Measurements from ENCODE around the gene CTNNA3.

CTNNA3 gene

DNA sequence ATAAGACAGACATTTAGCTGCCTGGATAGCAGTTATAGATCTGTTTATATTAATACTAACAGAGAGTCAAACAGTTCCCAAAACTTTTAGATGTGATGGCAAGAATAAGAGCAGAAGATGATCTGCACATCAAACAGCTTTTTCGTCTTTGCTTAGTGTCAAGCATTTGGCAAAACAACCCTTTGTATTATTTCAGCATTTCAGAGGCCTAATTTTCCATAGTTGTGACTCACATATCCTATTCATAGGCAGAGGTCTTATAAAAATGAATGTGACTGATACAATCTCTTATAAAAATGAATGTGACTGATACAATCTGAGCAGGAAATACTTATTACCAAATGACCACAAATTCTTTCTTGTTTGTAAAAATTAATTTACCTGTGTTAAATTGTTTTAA is 699.0 kb downstream of the CTNNA3 start:
- no peak for DNase-seq

DNA sequence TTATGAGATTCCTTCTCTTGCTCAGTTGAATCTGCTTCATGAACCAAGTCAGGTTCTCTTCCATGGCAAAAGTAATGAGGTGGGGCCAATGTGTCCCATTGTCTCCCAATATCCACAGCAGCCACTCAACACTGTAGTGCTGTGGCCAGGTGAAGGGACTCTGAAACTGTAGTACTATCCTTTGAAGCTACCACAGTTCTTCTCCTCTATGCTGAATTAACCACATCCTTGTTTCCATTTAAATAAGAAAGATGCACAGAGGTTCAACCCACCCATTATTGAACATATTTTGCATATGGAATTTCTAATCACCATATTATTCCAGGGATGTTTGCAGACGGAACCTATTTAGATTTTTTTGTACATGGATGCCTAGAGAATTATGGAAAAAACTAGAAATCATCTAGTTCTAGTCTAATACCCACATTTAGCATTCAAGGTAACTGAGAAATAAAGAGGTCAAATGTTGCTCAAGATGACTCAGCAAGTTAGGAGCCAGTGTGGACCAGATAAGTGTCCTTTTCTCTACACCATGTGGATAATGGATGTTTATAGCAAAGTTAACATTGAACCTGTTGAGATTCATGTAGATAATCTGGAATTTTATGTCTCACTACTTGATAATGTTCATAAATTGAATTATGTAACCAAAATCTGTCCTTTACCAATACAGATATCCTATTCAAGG is 705.7 kb downstream of the CTNNA3 start:
- DNase-seq: no peak

DNA sequence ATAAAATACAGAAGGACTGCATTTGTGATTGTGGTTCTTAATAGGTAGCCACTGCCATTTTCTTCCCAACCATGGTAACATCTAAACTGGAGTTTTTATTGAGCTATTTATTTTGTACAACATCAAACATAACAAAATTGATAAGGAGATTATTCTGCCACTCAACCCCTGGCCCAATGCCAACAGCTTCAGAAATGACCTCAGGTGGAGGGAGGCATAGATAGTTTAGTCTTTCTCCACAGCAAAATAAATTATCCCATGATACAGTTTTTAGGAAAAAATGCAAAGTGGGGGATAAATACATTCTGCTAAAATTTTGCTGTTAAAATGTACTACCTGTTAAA is 712.5 kb downstream of the CTNNA3 start:
- DNase-seq: peak; percentile 10

DNA sequence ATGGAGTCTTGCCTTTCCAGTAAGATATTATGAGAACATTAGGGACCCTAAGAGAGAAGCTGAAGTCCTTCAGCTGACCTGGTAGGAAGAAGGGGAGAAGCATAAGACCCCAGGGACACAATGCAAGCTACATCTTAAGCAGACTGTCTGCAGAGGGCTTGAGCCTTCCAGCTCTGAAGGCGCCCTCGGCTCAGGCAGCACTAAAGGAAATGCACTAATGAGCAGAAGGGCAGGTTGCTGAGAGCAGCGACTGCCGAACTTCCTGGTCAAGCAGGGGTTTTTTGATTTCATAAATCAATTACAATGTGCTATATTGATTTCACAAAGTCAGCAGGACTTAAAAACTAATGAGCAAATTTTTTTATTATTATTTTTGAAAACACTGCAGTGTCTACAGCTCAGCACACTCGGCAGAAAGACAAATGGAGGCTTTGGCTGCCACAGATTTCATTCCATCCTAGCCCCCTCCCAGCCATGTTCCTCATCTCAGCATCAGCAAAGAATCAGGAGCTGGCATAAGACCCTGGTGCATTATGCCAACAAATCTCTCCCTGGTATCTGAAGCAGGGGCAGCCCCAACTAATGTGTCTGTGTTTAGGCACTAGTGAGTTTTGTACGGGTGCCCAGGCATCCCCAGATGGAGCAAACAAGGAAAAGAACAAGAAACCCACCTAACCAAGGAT is 713.1 kb downstream of the CTNNA3 start:
- no peak for DNase-seq

DNA sequence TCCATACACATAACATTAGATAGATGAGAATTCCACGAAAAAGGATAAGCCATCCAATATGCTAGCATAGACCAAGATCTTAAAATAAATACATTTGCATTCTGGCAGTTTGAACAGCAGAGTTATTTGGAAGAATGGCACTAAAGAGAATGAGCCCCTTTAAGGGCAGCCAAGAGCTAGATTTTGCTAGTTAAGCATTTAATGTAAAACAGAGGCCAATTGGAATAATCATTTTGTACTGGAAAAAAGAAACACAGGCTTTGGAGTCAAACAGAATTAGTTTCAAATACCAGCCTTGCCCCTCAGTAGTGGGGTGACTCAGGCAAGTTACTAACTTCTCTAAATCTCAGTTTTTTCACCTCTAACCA is 714.0 kb downstream of the CTNNA3 start:
- no peak for DNase-seq

DNA sequence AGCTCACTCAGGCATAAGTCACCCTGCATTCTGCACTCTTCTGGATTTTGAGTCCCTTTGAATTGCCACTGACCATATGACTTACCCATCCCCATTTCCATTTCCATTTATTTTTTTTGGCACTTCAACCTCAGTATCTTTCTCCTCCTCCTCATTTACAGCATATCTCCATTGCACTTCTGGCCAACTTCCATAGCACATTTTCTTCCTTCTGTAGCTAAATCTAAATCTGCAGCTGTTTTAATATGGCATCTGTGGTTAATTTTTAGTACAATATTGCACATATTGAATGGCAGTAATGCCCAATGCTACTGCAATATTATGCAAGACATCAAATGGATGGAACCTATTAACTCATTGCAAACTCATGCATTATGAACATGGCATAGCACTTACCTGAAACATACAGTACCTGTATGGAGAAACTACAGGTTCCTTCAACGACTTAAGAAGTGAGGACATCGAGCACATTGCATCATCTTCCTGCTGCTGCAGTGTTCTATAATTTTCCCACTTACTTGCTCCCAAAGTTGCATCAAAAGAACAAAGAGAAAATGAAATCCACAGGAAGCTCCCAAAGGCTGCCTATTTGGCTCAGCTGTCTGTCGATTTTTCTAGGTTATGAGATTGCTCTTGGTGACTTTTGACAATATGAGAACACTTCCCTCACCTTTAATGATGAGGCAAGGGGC is 714.5 kb downstream of the CTNNA3 start:
- no peak for DNase-seq

DNA sequence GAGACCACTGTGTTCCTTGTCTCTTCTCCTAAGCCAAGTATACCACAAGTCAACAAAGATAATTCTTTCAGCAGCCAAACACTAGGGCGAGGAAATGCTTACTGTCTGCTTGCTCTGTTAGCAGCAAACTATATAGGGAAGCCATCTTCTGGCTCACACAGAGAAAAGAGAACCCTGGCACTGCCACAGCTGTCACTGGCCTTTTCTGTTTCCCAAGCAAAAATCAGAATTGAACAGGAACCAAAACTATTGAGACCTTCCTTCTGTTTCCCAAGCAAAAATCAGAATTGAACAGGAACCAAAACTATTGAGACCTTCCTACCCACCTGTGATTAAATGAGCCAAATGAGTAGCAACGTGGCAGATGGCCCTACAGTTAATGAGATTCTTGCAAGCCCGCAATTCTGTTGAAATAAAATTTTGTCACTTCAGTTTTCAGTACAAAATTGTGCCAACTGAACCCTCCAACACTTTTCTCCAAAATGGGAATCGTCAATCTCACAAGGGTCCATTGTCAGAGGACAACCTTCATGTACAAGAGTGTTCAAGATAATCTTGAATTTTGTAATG is 715.7 kb downstream of the CTNNA3 start:
- no peak for DNase-seq

DNA sequence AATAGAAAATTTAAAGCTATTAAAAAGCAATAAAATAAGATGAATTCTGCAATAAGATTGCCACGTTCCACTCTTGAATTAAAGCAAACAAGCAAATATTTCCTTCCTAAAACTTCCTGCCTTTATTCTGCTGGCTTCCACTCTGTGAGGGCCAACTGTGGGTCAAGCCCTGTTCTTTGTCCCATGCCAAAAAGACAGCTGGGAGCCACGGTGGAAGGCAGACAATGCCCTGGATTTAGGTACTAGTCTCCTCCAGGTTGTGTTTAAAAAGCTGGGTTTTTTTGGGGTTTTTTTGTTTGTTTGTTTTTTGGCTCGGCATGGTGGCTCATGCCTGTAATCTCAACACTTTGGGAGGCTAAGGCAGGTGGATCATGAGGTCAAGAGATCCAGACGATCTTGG is 731.0 kb downstream of the CTNNA3 start:
- DNase-seq: no peak

DNA sequence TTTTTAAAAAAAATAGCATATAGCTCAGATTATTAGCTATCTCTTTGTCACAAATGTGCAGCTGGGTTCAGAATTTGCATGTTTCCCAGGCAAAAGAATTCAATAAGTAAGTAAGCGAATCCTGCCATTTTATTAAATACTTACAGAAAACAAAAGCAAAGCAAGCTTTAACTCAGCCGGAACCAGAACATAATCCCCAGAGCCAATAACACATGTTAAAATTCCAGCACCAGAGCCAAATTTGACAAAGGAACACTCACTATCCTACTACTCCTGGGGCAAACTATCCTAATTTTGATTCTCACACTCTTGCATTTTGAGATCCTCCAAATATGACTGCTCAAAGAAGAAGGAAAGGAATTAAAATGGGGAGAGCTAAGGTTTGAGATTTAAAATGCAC is 737.5 kb downstream of the CTNNA3 start:
- no peak for DNase-seq

DNA sequence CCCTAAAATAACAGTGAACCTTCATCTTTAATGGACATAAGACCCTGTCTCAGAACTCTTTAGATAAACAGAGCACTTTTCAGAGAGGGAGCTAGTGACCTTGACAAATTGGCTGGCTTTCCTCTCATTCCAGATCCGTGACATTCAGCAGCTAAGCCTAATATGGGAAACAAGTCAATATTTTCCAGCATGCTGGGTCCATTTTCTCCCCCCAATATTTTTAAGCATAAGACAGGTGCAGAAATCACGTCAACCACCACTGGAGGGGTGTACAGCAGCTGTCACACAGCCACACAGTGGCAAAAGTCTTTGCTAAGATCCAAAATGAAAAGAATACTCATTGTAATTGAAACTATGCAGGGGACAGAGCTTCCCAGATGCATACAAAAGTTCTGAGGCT is 744.1 kb downstream of the CTNNA3 start:
- DNase-seq: no peak

DNA sequence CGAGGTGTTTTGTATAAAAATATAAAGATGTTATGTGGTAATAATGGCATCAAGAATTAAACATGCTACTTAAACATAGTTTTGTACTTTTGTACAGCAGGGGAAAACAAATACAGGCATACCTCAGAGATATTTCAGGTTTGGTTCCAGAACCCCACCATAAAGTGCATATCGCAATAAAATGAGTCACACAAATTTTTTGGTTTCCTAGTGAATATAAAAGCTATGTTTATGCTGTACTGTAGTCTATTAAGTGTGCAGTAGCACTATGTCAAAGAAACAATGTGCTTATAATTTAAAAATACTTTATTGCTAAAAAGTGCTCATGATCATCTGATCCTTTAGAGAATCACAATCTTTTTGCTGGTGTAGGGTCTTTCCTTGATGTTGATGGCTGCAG is 752.4 kb downstream of the CTNNA3 start:
- no peak for DNase-seq

DNA sequence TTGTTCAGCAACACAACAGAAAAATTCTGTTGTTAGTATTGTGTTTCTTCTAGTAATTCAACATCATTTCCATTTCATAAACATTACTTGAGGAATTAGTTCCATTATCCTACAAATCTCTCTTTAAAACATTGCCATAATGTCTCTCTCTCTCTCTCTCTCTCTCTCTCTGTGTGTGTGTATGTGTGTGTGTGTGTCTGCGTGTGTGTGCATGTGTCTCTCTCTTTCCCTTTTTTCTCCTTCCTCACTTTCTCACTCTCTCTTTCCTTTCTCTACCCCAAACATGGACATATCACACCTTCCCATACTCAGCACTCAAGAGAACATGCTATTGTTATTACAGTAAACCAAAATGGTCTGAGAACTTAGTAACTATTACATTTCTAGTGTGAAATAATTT is 753.6 kb downstream of the CTNNA3 start:
- DNase-seq: no peak

DNA sequence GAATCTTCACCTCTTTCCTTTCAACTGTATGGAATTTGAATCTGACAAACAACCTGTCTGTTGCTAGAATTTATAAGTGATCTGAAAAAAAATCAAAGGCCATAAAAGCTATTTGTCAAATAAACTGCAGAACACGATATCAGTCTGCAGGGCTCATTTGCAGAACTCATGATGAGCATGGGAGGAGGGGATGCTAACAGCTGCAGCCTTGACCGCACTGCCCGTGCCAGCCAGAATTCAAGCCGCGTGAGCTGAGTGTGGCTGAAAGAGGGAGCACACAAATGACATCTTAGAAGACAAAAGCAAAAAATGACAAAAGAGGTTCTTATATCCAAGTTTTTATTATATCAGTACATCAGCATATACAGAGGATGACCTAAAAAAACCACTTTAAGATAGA is 754.5 kb downstream of the CTNNA3 start:
- peak; percentile 2 for DNase-seq

DNA sequence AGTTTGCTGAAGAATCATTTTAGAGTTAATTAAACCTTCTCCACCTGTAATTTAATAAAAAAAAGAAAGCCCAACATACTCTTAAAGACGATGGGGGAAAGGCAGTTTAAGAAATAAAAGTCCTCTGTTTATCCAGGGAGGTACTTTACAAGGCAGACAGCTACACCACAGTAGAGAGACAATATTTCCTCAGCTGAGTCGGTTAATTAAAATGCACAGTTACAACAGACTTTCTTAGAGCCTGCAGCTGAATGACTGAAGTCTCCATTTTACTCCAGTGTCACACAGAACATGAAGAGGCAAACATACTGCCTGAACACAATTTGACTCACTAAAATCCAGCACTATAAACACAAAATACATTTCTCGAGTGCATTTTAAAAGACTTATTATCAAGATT is 755.0 kb downstream of the CTNNA3 start:
- DNase-seq: no peak

DNA sequence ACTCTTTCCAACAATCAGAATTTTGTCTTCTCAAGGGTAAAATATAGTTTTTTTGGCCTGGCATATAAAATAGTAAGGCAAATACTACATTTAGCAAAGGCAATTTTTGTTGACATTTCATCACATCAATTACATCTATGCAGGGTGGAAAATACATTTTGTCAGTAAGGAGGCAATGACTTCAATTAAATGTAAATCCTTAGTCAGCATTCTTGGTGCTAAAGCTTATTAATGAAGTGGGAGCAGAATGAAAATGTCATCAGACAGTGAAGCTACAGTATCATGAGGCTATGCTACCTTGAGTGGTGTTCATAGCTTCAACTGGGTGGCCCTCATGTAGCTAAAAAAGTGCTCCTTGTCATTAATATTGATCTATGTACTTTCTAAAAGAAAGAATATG is 761.3 kb downstream of the CTNNA3 start:
- DNase-seq: no peak

DNA sequence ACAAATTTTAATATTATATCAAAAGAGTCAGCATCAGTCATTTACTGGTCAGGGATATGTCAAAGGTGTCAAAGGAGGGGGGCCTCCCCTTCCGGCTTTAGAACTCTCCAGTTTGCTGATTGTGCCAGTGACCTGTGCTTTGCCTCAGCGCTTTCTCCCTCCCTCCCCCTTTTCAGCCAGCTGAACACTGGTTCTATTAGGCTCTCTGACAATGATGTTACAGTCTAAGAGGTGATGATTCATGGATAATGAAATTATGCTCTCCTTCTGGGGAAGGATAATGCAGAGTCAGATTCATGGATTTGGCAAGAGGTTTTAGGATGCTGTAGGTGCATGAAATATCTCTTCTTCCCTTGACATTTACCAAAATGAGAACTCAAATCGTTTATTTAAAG is 764.0 kb downstream of the CTNNA3 start:
- DNase-seq: no peak

DNA sequence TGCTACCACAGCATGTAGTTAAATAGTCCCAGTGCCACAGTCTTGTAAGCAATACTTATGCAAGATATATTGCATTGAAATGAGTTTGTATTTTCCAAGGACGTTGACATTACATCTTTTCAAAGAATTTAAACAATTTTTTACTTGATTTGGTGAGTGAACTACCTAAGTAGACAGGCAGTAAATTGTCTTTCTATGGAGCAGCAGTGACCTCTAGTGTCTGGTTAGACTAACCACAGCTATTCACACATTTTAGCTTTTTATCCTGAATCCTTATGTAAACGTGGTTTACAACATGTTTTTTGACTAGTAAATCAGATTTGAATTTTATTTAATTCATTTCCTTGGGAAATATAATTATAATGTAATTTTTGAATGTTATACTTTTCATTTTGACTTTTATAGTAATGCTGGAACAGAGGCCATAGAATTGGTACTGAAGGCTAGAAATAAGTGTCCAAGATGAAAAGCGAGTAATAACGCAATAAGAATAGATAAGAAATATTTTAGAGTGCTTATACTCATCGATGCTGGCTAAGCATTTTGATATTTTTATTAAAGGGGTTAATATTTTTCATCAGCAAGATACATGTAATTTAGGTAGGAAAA is 764.6 kb downstream of the CTNNA3 start:
- DNase-seq: peak; percentile 64

DNA sequence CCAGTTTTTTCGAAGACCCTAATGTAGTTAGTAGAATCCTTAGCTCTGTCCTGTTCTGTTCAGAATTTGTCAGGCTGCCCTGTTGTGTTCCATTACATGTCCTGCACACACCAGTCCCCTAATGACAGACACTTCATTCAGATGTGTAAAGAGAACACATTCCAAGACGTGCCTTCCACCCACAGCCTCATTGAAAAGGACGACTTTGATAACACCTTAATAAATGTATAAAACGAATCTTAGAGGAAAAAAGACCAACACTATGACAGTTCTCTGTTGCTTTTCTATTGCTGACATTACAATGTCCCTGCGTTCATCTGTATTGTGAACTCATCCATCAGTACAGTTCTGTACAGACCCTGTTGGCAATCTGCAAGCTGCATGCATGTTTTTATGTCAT is 766.6 kb downstream of the CTNNA3 start:
- DNase-seq: no peak

DNA sequence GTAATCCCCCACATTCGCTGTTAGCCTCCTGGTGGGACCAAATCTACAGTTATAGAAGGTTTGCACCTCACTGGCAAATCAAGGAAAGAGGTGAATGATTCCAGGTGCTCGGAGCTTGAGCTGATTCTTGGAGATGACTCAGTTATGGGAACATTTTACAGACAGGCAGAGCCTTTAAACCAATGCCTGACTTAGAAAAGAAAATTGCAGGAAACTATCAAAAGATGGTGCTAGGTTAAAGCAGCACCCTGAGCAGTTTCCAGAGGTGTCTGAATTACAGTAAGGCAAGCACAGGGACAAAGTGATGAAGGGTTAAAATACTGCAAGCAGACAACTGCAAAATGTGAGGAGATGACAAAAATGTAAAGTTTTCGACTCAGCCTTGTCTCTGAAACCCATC is 767.2 kb downstream of the CTNNA3 start:
- no peak for DNase-seq

DNA sequence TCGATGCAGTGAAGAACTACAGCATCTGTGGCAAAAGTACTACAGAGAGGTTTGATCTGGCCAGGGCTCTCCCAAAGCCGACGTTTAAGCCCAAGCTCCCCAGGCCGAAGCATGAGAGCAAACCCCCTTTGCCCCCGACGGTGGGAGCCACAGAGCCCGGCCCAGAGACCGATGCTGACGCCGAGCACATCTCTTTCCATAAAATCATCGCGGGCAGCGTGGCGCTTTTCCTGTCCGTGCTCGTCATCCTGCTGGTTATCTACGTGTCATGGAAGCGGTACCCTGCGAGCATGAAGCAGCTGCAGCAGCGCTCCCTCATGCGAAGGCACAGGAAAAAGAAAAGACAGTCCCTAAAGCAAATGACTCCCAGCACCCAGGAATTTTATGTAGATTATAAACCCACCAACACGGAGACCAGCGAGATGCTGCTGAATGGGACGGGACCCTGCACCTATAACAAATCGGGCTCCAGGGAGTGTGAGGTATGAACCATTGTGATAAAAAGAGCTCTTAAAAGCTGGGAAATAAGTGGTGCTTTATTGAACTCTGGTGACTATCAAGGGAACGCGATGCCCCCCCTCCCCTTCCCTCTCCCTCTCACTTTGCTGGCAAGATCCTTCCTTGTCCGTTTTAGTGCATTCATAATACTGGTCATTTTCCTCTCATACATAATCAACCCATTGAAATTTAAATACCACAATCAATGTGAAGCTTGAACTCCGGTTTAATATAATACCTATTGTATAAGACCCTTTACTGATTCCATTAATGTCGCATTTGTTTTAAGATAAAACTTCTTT is 767.8 kb downstream of the CTNNA3 start:
- DNase-seq: no peak

DNA sequence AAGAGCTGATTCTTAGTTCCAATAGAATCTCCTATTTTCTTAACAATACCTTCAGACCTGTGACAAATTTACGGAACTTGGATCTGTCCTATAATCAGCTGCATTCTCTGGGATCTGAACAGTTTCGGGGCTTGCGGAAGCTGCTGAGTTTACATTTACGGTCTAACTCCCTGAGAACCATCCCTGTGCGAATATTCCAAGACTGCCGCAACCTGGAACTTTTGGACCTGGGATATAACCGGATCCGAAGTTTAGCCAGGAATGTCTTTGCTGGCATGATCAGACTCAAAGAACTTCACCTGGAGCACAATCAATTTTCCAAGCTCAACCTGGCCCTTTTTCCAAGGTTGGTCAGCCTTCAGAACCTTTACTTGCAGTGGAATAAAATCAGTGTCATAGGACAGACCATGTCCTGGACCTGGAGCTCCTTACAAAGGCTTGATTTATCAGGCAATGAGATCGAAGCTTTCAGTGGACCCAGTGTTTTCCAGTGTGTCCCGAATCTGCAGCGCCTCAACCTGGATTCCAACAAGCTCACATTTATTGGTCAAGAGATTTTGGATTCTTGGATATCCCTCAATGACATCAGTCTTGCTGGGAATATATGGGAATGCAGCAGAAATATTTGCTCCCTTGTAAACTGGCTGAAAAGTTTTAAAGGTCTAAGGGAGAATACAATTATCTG is 768.6 kb downstream of the CTNNA3 start:
- DNase-seq: no peak

DNA sequence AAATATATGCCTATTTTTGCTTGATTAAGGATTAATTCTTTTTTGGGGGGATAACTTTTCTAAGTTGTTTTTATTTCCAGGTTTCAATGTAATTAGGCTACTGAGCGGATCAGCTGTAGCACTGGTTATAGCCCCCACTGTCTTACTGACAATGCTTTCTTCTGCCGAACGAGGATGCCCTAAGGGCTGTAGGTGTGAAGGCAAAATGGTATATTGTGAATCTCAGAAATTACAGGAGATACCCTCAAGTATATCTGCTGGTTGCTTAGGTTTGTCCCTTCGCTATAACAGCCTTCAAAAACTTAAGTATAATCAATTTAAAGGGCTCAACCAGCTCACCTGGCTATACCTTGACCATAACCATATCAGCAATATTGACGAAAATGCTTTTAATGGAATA is 769.2 kb downstream of the CTNNA3 start:
- DNase-seq: no peak
